ENCODE results near the gene SNF8. TPM values are rescaled to one million over a fixed set of nuclear protein-coding genes. Genes with fewer than 3 reads are reported as not detected.

Gene SNF8
- total RNA-seq, 2 experiments from 2014 or later: 87.5 to 99.7 TPM

DNA sequence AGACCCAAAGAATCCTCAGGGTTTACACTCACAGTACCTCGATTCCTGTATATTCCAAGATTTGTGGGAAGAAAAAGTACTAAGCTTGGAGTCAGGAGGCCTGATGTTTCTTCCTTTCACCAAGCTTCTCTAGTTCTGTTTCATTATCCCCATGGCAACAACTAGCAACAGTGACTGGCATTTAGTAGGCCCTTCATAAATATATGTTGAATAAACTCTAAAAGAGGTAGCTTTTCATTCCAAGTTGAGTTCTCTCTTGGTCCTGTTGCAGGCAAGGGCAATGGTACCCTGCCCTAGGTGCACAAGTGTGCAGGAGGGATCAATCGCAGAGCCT is 37.0 kb downstream of the SNF8 start:
- no peaks in the 10 kb centered on the region for H3K27me3 Mint-ChIP-seq
- ChIA-PET CTCF (interaction anchor here (0.8 to 0.9 kb wide), 2 partner anchors 11 to 14 kb away, joined by 4 read pairs; no protein-coding TSS in a partner anchor), POLR2A (interaction anchor here (0.7 to 2.9 kb wide), 15 partner anchors 10 to 799 kb away, joined by 3 to 62 read pairs (median 4); partner anchors contain the start of genes ATP5MC1, IGF2BP1 and SNF8)
- ATAC-seq (peak; percentile 14), DNase-seq (no peak)
- intact Hi-C loops (cut with micrococcal nuclease): no loop called here
- H3K9me3 Mint-ChIP-seq: no peaks in the 10 kb centered on the region
- H3K4me3 Mint-ChIP-seq: peak overlapping the region; percentile 92
- H3K27ac Mint-ChIP-seq: peak overlapping the region; percentile 97
- peaks cover 36% of the 10 kb centered on the region for H3K4me1 Mint-ChIP-seq (ENCODE audit: low read depth)
- TF ChIP-seq, protein P1, sequence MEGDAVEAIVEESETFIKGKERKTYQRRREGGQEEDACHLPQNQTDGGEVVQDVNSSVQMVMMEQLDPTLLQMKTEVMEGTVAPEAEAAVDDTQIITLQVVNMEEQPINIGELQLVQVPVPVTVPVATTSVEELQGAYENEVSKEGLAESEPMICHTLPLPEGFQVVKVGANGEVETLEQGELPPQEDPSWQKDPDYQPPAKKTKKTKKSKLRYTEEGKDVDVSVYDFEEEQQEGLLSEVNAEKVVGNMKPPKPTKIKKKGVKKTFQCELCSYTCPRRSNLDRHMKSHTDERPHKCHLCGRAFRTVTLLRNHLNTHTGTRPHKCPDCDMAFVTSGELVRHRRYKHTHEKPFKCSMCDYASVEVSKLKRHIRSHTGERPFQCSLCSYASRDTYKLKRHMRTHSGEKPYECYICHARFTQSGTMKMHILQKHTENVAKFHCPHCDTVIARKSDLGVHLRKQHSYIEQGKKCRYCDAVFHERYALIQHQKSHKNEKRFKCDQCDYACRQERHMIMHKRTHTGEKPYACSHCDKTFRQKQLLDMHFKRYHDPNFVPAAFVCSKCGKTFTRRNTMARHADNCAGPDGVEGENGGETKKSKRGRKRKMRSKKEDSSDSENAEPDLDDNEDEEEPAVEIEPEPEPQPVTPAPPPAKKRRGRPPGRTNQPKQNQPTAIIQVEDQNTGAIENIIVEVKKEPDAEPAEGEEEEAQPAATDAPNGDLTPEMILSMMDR (IDR thresholded peaks at IDR 0.05): no peak
- peaks cover 34% of the 10 kb centered on the region for H3K36me3 Mint-ChIP-seq (ENCODE audit: low read depth)

DNA sequence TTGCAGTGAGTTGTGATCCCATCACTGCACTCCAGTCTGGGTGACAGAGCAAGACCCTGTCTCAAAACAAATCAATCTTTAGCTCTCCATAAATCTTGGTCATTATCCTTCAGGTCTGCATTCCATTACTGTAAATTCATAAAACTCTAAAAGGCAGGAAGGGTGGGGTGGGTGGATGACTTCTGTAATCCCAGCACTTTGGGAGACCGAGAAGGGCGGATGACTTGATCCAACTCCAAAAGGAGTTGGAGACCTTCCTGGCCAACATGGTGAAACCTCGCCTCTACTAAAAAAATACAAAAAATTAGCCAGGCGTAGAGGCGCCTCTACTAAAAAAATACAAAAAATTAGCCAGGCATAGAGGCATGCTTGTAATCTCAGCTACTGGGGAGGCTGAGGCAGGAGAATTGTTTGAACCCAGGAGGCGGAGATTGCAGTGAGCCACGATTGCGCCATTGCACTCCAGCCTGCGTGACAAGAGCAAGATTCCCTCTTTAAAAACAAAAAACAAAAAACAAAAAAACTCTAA is 38.6 kb downstream of the SNF8 start:
- Mint-ChIP-seq H3K9me3 (no peaks in the 10 kb centered on the region), H3K36me3 (ENCODE audit: low read depth) (peaks cover 19% of the 10 kb centered on the region), H3K27ac (no peak overlapping the region), H3K4me3 (peak overlapping the region; percentile 8), H3K27me3 (no peaks in the 10 kb centered on the region), H3K4me1 (ENCODE audit: low read depth) (peaks cover 20% of the 10 kb centered on the region)
- no peak for ATAC-seq
- intact Hi-C loops (cut with micrococcal nuclease): no loop called here
- TF ChIP-seq, protein P1 (IDR thresholded peaks at IDR 0.05): no peak
- DNase-seq: no peak
- ChIA-PET POLR2A (interaction anchor here (1.6 kb wide), 1 partner anchor 12 kb away, joined by 6 read pairs; no protein-coding TSS in a partner anchor), CTCF (interaction anchor here (1.0 to 1.2 kb wide), 2 partner anchors 27 to 127 kb away, joined by 3 read pairs; no protein-coding TSS in a partner anchor)

DNA sequence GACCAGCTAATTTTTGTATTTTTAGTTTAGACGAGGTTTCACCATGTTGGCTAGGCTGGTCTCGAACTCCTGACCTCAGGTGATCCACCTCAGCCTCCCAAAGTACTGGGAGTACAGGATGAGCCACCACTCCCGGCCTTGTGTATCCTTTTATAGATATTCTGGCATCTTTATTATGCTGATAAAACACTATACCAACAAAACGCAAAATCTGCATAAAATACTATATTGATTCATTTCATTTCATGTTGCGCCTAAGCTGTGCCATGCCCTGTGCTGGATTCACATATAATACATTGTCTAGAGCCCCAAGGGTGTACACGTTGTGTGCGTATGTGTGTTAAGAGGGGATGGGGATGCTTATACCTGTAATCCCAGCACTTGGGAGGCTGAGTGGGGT is 40.2 kb downstream of the SNF8 start:
- Mint-ChIP-seq H3K4me3 (no peak overlapping the region), H3K27ac (no peak overlapping the region), H3K4me1 (ENCODE audit: low read depth) (peaks cover 5% of the 10 kb centered on the region), H3K27me3 (no peaks in the 10 kb centered on the region), H3K9me3 (no peaks in the 10 kb centered on the region), H3K36me3 (ENCODE audit: low read depth) (peaks cover 5% of the 10 kb centered on the region)
- DNase-seq (no peak), ATAC-seq (no peak)
- intact Hi-C loops (cut with micrococcal nuclease): no loop called here
- ChIA-PET POLR2A (interaction anchor here (0.8 to 2.5 kb wide), 2 partner anchors 11 kb away, joined by 3 to 8 read pairs; no protein-coding TSS in a partner anchor), CTCF (interaction anchor here (1.7 kb wide), 1 partner anchor 11 kb away, joined by 4 read pairs; no protein-coding TSS in a partner anchor)
- TF ChIP-seq, protein P1 (IDR thresholded peaks at IDR 0.05): no peak

DNA sequence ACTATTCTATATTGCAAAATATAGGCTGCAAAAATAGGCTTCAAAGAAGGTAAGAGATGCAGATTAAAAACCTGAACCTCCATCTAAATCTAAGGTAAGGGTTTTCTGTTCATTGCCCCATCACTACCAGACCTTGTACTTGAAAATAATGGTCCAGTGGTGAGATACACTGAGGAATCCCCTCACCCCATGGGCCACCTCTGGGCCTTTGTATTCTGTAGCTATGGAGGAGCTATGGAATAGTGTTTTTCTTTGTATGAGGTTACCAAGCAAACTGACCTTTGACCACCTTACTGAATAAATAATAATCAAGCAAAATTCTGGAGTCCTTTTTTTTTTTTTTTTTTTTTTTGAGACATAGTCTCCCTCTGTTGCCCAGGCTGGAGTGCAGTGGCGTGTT is 41.2 kb downstream of the SNF8 start:
- ChIA-PET CTCF (interaction anchor here (0.8 kb wide), 1 partner anchor 19 kb away, joined by 3 read pairs; no protein-coding TSS in a partner anchor), POLR2A (interaction anchor here (0.9 to 2.5 kb wide), 3 partner anchors 10 to 20 kb away, joined by 3 to 8 read pairs (median 4); no protein-coding TSS in a partner anchor)
- intact Hi-C loops (cut with micrococcal nuclease): no loop called here
- H3K36me3 Mint-ChIP-seq (ENCODE audit: low read depth): peaks cover 7% of the 10 kb centered on the region
- no peak overlapping the region for H3K27ac Mint-ChIP-seq
- H3K4me1 Mint-ChIP-seq (ENCODE audit: low read depth): peaks cover 5% of the 10 kb centered on the region
- TF ChIP-seq, protein P1 (IDR thresholded peaks at IDR 0.05): no peak
- no peaks in the 10 kb centered on the region for H3K9me3 Mint-ChIP-seq
- no peaks in the 10 kb centered on the region for H3K27me3 Mint-ChIP-seq
- no peak for ATAC-seq
- no peak for DNase-seq
- H3K4me3 Mint-ChIP-seq: no peak overlapping the region

DNA sequence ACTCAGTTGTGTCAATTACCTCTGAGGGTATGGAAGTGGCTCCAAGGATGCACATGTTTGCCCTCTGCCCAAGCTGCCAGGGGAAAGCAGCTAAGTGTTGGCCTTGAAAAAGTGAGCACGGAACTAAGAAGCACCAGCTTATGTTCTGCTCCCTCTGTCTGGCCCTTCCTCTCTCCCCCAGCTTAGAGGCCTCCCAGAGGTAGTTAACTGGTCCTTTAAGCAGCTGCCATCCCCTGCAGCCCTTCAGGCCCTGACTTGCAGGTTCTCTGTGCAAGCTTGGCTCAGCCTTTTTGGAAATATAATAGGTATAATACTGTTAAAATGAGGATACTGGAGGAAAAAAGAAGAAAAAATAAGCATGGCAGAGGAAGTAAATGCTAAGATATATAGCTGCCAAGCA is 43.4 kb downstream of the SNF8 start:
- H3K27ac Mint-ChIP-seq: no peak overlapping the region
- no peaks in the 10 kb centered on the region for H3K27me3 Mint-ChIP-seq
- CTCF ChIA-PET: interaction anchor here (0.9 to 1.8 kb wide), 2 partner anchors 16 to 22 kb away, joined by 5 to 6 read pairs; no protein-coding TSS in a partner anchor
- peaks cover 5% of the 10 kb centered on the region for H3K4me1 Mint-ChIP-seq (ENCODE audit: low read depth)
- TF ChIP-seq, protein P1 (IDR thresholded peaks at IDR 0.05): no peak
- no peak for DNase-seq
- ATAC-seq: no peak
- POLR2A ChIA-PET: no interaction called here
- intact Hi-C loops (cut with micrococcal nuclease): no loop called here
- H3K9me3 Mint-ChIP-seq: no peaks in the 10 kb centered on the region
- H3K36me3 Mint-ChIP-seq (ENCODE audit: low read depth): peaks cover 26% of the 10 kb centered on the region
- no peak overlapping the region for H3K4me3 Mint-ChIP-seq

Measured in activated CD8-positive, alpha-beta T cell treated with anti-CD3 and anti-CD28 coated beads for 36 hours (primary cell).